IPS-NIHi7 (cell line): ENCODE measurements around the gene DGKE.

Source experiments
- DNase-seq: peaks from one replicate; pipeline ENCODE4 v3.0.0; 2012; ENCODE audit warnings: mixed read lengths; ENCODE audit errors: extremely low spot score

DGKE gene

DNA sequence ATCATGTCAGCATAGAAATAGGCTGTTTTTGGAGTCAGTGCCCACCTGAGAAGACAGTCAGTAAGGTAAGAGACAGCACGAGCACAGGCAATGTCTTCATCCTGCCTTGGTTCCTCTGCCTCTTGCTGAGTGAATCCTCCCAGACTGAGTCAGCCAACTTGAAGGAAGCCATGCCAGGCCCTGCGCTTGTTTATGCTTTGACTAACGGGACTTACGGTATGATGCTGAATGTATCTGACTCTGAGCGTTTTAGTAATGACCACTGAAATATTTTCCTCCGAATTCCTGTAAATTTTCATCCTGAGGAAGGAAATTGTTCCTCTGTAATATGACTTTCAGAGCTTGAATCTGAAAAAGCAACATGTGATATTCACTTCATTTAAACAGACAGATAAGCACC lies 18.2 kb upstream of the DGKE start:
- no peak for DNase-seq

DNA sequence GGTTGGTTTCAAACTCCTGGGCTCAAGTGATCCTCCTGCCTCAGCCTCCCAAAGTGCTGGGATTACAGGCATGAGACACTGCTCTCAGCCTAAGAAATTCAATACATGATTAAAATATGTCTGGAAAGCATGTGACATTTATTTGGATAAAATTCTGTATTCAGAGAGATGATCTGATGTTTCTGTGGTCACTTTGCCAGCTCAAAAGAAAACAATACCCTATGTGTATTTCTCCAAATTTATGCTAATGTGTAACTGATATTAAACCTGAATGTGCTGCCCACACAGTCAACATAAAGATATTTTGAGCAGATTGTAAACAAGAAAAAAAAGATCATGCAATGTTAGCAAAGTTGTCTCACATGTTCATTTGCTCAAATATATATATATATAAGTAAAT lies 16.9 kb upstream of the DGKE start:
- no peak for DNase-seq

- no peak for DNase-seq
Measured at GRCh38 chr17:56819030-56819429, 14.9 kb upstream of the DGKE start.

- peak; percentile 89 for DNase-seq
Measured at GRCh38 chr17:56819431-56820145, 14.4 kb upstream of the DGKE start.

DNA sequence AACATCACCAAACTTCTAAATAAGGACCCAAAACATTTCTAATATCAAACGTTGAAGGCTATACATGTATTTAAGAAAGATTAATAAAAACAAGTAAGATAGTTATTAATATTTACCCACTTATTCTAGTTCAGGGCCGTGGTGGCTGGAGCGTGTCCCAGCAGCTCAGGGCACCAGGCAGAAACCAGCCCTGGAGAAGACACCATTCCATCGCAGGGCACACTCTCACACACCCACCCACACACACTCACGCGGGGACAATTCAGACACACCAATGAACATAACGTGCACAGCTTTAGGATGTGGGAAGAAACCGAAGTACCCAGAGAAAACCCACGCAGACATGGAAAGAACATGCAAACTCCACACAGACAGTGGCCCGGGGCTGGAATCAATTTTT lies 13.7 kb upstream of the DGKE start:
- DNase-seq: no peak

DNA sequence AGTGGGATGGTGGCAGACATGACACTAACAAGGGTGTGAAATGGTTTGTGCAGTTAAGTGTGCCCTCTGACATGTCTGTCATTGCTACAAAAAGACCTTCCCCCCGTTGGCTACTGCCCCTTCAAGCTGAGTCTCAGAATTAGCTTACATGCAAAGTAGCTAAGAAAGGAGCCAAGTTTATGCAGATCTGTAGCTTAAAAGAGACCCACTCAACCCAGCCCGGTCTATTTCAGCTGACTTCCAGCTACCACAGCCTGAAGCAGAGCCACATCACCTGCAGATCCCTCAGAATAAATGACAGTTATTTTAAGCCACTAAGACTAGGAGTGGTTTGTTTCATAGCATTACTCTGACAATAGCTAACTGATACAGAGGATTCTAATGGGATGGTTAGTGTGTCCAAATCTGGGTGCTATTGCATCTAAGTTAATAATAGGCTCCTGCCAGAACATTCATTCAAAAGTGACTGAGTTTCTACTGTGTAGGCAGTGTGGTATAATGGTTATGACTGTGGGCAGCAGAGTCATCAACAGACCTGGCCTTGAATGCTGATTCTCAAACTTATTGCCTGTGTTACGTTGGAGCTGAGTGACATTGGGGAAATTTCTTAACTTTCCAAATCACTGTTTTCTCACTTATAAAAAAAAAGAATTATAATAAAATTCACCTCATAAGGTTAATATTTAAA lies 12.0 kb upstream of the DGKE start:
- no peak for DNase-seq

GRCh38 chr17:56822725-56823124 lies 11.2 kb upstream of the DGKE start:
- no peak for DNase-seq

- no peak for DNase-seq
Measured at GRCh38 chr17:56823848-56824247, 10.1 kb upstream of the DGKE start.

DNA sequence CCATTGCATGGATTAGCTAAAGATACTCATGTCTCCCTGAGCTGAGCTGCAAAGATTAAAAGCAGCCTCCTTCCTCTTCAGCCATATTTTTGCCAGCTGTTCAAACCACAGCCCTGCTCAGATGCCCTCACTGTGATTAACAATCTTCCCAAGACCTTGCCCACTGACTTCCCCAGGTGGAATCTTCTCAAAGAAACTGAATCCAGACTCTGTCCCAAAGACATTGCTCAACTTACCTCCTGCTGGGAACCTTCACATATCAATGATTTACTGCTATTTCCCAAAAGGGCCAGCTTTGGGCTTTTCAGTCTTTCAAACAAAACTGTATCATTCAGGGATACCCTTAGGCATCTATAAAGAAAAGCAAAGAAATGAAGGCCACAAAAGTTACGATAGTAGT lies 9.4 kb upstream of the DGKE start:
- DNase-seq: no peak

GRCh38 chr17:56826611-56827414 lies 7.1 kb upstream of the DGKE start:
- DNase-seq: no peak

DNA sequence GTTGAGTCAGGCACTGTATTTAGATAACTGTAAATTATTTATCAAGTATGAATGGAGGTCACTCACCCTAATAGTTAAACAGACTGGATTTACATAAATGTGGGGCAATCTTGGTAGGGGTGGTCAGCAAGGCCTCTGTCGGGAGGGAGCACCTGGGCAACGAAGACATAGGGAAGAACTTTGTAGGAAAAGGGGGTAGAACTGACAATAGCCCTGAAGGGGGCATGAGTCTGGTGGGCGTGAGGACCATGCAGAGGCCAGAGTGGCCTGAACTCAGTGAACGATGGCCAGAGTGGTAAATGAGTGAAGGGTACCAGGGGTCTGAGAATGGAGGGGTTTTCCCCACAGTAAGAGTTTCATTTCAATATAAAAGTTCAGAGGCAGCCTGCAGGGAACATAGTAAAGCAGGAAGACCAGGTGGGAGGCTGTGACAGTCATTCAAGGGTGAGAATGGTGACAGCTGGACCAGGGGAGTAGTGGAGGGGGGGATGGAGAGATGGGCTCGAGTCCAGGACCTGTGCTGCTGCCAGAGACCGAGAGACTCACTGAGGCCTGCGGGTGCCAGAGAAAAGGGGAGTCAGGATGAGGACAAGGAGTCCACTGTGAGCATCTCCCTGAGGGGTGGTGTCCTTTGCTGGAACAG lies 3.1 kb upstream of the DGKE start:
- DNase-seq: no peak

DNA sequence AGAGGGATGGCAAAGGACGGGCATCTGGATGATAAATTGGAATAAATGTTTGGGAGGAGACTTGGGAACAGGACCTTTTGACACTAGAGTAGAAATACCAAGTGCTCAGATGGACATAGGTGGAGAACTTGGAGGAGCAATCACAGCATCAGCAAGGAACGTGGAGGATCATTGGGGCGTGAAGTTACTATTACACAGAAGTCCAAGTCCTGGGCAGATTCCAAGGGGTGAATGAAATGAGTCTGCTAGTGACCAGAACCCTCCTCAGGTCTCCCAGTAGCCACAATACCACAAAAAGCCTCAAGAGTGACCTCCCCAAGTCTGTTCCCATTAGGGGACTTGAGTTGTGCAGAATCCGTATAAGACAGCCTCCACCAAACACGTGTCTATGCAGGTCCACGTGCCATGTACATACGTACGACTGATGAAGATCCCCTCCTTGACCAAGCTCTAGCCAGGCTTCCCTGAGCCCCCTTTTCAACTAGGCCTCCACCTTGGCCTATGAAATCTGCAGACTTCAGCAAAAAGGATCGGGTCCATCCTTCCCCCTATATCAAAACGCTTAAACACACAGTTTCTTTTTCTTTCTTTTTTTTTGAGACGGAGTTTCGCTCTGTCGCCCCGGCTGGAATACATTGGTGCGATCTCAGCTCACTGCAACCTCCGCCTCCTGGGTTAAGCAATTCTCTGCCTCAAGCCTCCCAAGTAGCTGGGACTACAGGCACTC lies 2.4 kb upstream of the DGKE start:
- no peak for DNase-seq

- DNase-seq: no peak
Measured at GRCh38 chr17:56832446-56832845, 1.5 kb upstream of the DGKE start.

GRCh38 chr17:56833057-56833808 lies 718 bp upstream of the DGKE start:
- peak; percentile 64 for DNase-seq

GRCh38 chr17:56834380-56835263 lies 671 bp downstream of the DGKE start:
- DNase-seq: peak; percentile 41

DNA sequence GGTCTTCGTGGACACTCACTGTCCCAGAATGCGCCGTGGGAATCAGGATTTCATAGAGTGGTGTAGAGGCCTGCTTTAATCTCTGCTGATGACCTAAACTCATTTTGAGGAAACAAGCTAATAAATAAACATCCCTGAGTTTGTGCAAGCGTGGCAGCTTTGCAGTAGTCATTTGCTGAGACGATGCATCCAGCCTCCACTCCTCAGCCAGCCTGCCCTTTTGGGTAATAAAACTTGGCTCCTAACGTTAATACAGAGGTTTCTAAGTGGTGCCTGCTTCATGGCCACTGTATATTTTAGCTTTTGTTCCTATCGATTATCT lies 1.3 kb downstream of the DGKE start:
- DNase-seq: no peak

DNA sequence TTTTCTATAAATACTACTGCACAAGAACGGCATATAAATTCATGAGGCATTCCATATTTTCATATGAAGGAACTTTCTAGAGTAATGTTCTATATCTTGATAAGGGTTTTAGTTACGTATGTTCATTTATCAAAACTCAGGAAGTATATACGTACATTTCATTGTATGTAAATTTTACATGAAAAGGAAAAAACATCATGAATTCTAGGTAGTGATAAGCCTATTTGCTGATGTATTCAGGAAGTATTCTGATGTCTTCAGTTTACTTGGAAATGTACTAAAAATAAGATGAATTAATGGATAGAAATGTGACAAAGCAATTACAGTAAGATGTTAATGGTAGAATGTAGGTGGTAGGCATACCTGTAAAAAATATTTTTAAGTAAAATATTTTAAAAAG lies 4.7 kb downstream of the DGKE start:
- no peak for DNase-seq

DNA sequence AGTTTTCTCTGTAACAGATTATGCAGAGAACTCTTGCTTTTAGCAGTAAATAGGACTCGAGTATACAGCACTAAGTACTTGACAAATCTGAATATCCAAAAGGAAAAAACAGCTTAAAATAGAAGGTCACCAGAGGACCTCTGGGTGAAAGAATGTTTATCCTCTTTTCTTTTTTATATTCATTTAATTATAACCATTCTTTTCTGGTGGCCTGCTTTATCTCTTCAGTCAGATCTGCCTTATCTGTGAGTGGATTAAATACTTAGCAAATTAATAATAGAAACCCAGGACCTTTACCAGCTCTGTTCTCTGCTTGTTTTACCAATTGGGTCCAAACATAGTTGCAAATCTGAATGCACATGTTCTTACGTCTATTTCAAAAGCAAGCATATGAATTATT lies 8.6 kb downstream of the DGKE start:
- no peak for DNase-seq

GRCh38 chr17:56845934-56846333 lies 12.0 kb downstream of the DGKE start:
- no peak for DNase-seq

DNA sequence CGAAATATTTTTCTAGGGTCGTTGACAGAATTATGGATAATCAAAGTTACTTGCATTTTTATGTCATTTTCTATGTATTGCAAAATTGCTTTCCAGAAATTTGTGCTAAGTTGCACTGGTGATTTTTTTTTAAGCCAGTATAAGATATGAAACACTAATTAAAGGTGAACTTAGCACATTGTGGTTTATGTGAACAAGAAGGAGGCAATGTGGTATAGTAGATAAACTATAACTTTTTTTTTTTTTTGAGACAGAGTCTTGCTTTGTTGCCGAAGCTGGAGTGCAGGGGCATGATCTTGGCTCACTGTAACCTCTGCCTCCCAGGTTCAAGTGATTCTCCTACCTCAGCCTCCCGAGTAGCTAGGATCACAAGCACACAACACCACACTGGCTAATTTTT lies 13.2 kb downstream of the DGKE start:
- DNase-seq: no peak
